Measurements from ENCODE around the gene DRAXIN.

DRAXIN gene

GRCh38 chr1:11720525-11720924 lies 29.0 kb downstream of the DRAXIN start:
- H3K27ac ChIP-seq (ENCODE audit: low read length), result no peak overlapping the region
- TF ChIP-seq EZH2phosphoT487 (IDR thresholded peaks at IDR 0.05; ENCODE audit: low read depth) (no peak), CTCF (IDR thresholded peaks at IDR 0.05; ENCODE audit: low read depth, low read length) (no peak)

GRCh38 chr1:11721311-11721710 lies 29.8 kb downstream of the DRAXIN start:
- Histone ChIP-seq H3K9ac (ENCODE audit: low read length) (no peak overlapping the region), H3K4me1 (ENCODE audit: low read length) (no peaks in the 10 kb centered on the region), H3K36me3 (replicated peaks; ENCODE audit: low read depth, low read length) (no peaks in the 10 kb centered on the region), H3K79me2 (ENCODE audit: low read length) (no peaks in the 10 kb centered on the region), H3K9me3 (ENCODE audit: insufficient read depth, low read length) (no peaks in the 10 kb centered on the region), H3K27me3 (ENCODE audit: low read depth, low read length) (no peaks in the 10 kb centered on the region), H3K4me2 (ENCODE audit: low read length) (no peak overlapping the region), H4K20me1 (ENCODE audit: insufficient read depth, low read length) (no peaks in the 10 kb centered on the region), H3K27ac (ENCODE audit: low read length) (no peak overlapping the region), H2AFZ (ENCODE audit: low read depth, low read length) (no peak overlapping the region), H3K4me3 (ENCODE audit: low read length) (no peak overlapping the region)
- TF ChIP-seq EZH2phosphoT487 (IDR thresholded peaks at IDR 0.05; ENCODE audit: low read depth), result no peak
- TF ChIP-seq CTCF (IDR thresholded peaks at IDR 0.05; ENCODE audit: low read depth, low read length), result no peak

More at GRCh38 chr1:11720525-11720924, 29.0 kb downstream of the DRAXIN start:
- Histone ChIP-seq H3K4me2 (ENCODE audit: low read length) (no peak overlapping the region), H3K27me3 (ENCODE audit: low read depth, low read length) (no peaks in the 10 kb centered on the region), H3K9ac (ENCODE audit: low read length) (no peak overlapping the region), H3K4me3 (ENCODE audit: low read length) (no peak overlapping the region), H3K9me3 (ENCODE audit: insufficient read depth, low read length) (no peaks in the 10 kb centered on the region), H3K79me2 (ENCODE audit: low read length) (no peaks in the 10 kb centered on the region), H2AFZ (ENCODE audit: low read depth, low read length) (no peak overlapping the region), H3K4me1 (ENCODE audit: low read length) (no peaks in the 10 kb centered on the region), H4K20me1 (ENCODE audit: insufficient read depth, low read length) (no peaks in the 10 kb centered on the region), H3K36me3 (replicated peaks; ENCODE audit: low read depth, low read length) (no peaks in the 10 kb centered on the region)

GRCh38 chr1:11722538-11722937 lies 31.0 kb downstream of the DRAXIN start:
- H3K79me2 ChIP-seq (ENCODE audit: low read length), result no peaks in the 10 kb centered on the region
- H4K20me1 ChIP-seq (ENCODE audit: insufficient read depth, low read length), result no peaks in the 10 kb centered on the region
- TF ChIP-seq CTCF (IDR thresholded peaks at IDR 0.05; ENCODE audit: low read depth, low read length), result no peak
- TF ChIP-seq EZH2phosphoT487 (IDR thresholded peaks at IDR 0.05; ENCODE audit: low read depth), result no peak
- H3K9ac ChIP-seq (ENCODE audit: low read length), result no peak overlapping the region
- H3K27ac ChIP-seq (ENCODE audit: low read length), result no peak overlapping the region
- H3K27me3 ChIP-seq (ENCODE audit: low read depth, low read length), result no peaks in the 10 kb centered on the region
- H3K4me2 ChIP-seq (ENCODE audit: low read length), result no peak overlapping the region
- no peaks in the 10 kb centered on the region for H3K4me1 ChIP-seq (ENCODE audit: low read length)
- no peak overlapping the region for H2AFZ ChIP-seq (ENCODE audit: low read depth, low read length)
- no peaks in the 10 kb centered on the region for H3K9me3 ChIP-seq (ENCODE audit: insufficient read depth, low read length)
- H3K4me3 ChIP-seq (ENCODE audit: low read length), result no peak overlapping the region
- H3K36me3 ChIP-seq (replicated peaks; ENCODE audit: low read depth, low read length), result no peaks in the 10 kb centered on the region

GRCh38 chr1:11725616-11726015 lies 34.1 kb downstream of the DRAXIN start:
- Histone ChIP-seq H3K4me2 (ENCODE audit: low read length) (no peak overlapping the region), H2AFZ (ENCODE audit: low read depth, low read length) (no peak overlapping the region)

More at GRCh38 chr1:11725616-11726015, 34.1 kb downstream of the DRAXIN start:
- no peaks in the 10 kb centered on the region for H3K4me1 ChIP-seq (ENCODE audit: low read length)
- no peak overlapping the region for H3K4me3 ChIP-seq (ENCODE audit: low read length)
- no peaks in the 10 kb centered on the region for H3K27me3 ChIP-seq (ENCODE audit: low read depth, low read length)
- no peaks in the 10 kb centered on the region for H3K79me2 ChIP-seq (ENCODE audit: low read length)
- H3K27ac ChIP-seq (ENCODE audit: low read length), result no peak overlapping the region
- no peak for TF ChIP-seq CTCF (IDR thresholded peaks at IDR 0.05; ENCODE audit: low read depth, low read length)
- TF ChIP-seq EZH2phosphoT487 (IDR thresholded peaks at IDR 0.05; ENCODE audit: low read depth), result no peak
- no peaks in the 10 kb centered on the region for H4K20me1 ChIP-seq (ENCODE audit: insufficient read depth, low read length)
- no peak overlapping the region for H3K9ac ChIP-seq (ENCODE audit: low read length)
- no peaks in the 10 kb centered on the region for H3K9me3 ChIP-seq (ENCODE audit: insufficient read depth, low read length)
- no peaks in the 10 kb centered on the region for H3K36me3 ChIP-seq (replicated peaks; ENCODE audit: low read depth, low read length)
